ENCODE measurements around the gene EFEMP1. TPM values are rescaled to one million over a fixed set of nuclear protein-coding genes. Genes with fewer than 3 reads are reported as not detected.

Gene EFEMP1
- polyA plus RNA-seq, 3 donors, result not detected

- Mint-ChIP-seq H3K36me3 (no peaks in the 10 kb centered on the region), H3K4me1 (peaks cover 1% of the 10 kb centered on the region), H3K27ac (no peak overlapping the region), H3K27me3 (ENCODE audit: low read depth in 3 of 3) (peaks cover 0 to 2% (median 1%) of the 10 kb centered on the region in 3 donors), H3K4me3 (no peak overlapping the region), H3K9me3 (peaks cover 0 to 6% (median 4%) of the 10 kb centered on the region in 7 donors)
- no peaks in the 10 kb centered on the region for H3K4me1 ChIP-seq (ENCODE audit: control insufficient read depth in 1 of 2, insufficient read depth in 2 of 2, low read length in 2 of 2)
- H3K9ac ChIP-seq (ENCODE audit: insufficient read depth, low read length, poor library complexity, severe bottlenecking), result no peak overlapping the region
- no peak overlapping the region for H2AFZ ChIP-seq (ENCODE audit: insufficient read depth, low read depth, low read length, poor library complexity, severe bottlenecking)
- 100% methylated on average over 2 of the region's 3 CpGs for WGBS (ENCODE audit: insufficient coverage)
- H3K36me3 ChIP-seq (replicated peaks in 1 of 2; ENCODE audit: control insufficient read depth in 1 of 2, insufficient read depth in 2 of 2, low read length in 2 of 2), result no peaks in the 10 kb centered on the region
- no peak overlapping the region for H3K4me3 ChIP-seq (replicated peaks in 1 of 3; ENCODE audit: low read depth in 2 of 3, low read length in 3 of 3)
- no peaks in the 10 kb centered on the region for H3K27me3 ChIP-seq (ENCODE audit: control insufficient read depth in 2 of 2, insufficient read depth in 2 of 2, low read length in 2 of 2)
- no peak for DNase-seq
- intact Hi-C loops (cut with micrococcal nuclease), result no loop called here
- no peak for TF ChIP-seq CTCF (IDR thresholded peaks at IDR 0.05)
- no peaks in the 10 kb centered on the region for H3K9me3 ChIP-seq (replicated peaks in 1 of 2; ENCODE audit: control insufficient read depth in 1 of 2, insufficient read depth in 1 of 2, low read length in 2 of 2)
- H3K79me2 ChIP-seq (ENCODE audit: insufficient read depth, low read length), result no peaks in the 10 kb centered on the region
- no peaks in the 10 kb centered on the region for H4K20me1 ChIP-seq (ENCODE audit: insufficient read depth, low read length)
- H3K4me2 ChIP-seq (replicated peaks; ENCODE audit: extremely low read depth, low read length, poor library complexity, severe bottlenecking), result no peak overlapping the region
- no peak overlapping the region for H3K27ac ChIP-seq (ENCODE audit: low read depth in 1 of 2, low read length in 2 of 2)
Measured at GRCh38 chr2:55902429-55902828, 21.2 kb downstream of the EFEMP1 start.

- WGBS (ENCODE audit: insufficient coverage), result no CpG with 5 or more reads among the region's 2 CpGs
Measured at GRCh38 chr2:55901941-55902340, 21.6 kb downstream of the EFEMP1 start.

More at GRCh38 chr2:55901941-55902340, 21.6 kb downstream of the EFEMP1 start:
- TF ChIP-seq CTCF (IDR thresholded peaks at IDR 0.05), result no peak
- H3K4me1 ChIP-seq (ENCODE audit: control insufficient read depth in 1 of 2, insufficient read depth in 2 of 2, low read length in 2 of 2), result no peaks in the 10 kb centered on the region
- no peaks in the 10 kb centered on the region for H3K36me3 ChIP-seq (replicated peaks in 1 of 2; ENCODE audit: control insufficient read depth in 1 of 2, insufficient read depth in 2 of 2, low read length in 2 of 2)
- intact Hi-C loops (cut with micrococcal nuclease), result no loop called here
- peaks cover 0 to 2% (median 1%) of the 10 kb centered on the region in 3 donors for H3K27me3 Mint-ChIP-seq (ENCODE audit: low read depth in 3 of 3)
- peaks cover 0 to 6% (median 4%) of the 10 kb centered on the region in 7 donors for H3K9me3 Mint-ChIP-seq
- no peaks in the 10 kb centered on the region for H3K9me3 ChIP-seq (replicated peaks in 1 of 2; ENCODE audit: control insufficient read depth in 1 of 2, insufficient read depth in 1 of 2, low read length in 2 of 2)
- H3K27ac ChIP-seq (ENCODE audit: low read depth in 1 of 2, low read length in 2 of 2), result no peak overlapping the region
- no peaks in the 10 kb centered on the region for H3K36me3 Mint-ChIP-seq
- H3K4me3 ChIP-seq (replicated peaks in 1 of 3; ENCODE audit: low read depth in 2 of 3, low read length in 3 of 3), result no peak overlapping the region
- H3K79me2 ChIP-seq (ENCODE audit: insufficient read depth, low read length), result no peaks in the 10 kb centered on the region
- H2AFZ ChIP-seq (ENCODE audit: insufficient read depth, low read depth, low read length, poor library complexity, severe bottlenecking), result no peak overlapping the region
- H3K27me3 ChIP-seq (ENCODE audit: control insufficient read depth in 2 of 2, insufficient read depth in 2 of 2, low read length in 2 of 2), result no peaks in the 10 kb centered on the region
- no peak overlapping the region for H3K27ac Mint-ChIP-seq
- no peak for DNase-seq
- H3K4me3 Mint-ChIP-seq, result no peak overlapping the region
- H3K4me2 ChIP-seq (replicated peaks; ENCODE audit: extremely low read depth, low read length, poor library complexity, severe bottlenecking), result no peak overlapping the region
- H4K20me1 ChIP-seq (ENCODE audit: insufficient read depth, low read length), result no peaks in the 10 kb centered on the region
- H3K9ac ChIP-seq (ENCODE audit: insufficient read depth, low read length, poor library complexity, severe bottlenecking), result no peak overlapping the region
- peaks cover 1% of the 10 kb centered on the region for H3K4me1 Mint-ChIP-seq

All from CD14-positive monocyte (primary cell).